Activated CD8-positive, alpha-beta T cell treated with anti-CD3 and anti-CD28 coated beads for 36 hours (primary cell): Measurements from ENCODE around the gene PPP1R8. TPM values are rescaled to one million over a fixed set of nuclear protein-coding genes. Genes with fewer than 3 reads are reported as not detected.
"Not testable (repeated sequence)": the region's sequence is repeated elsewhere in the genome, so short reads cannot be mapped to it uniquely, and the experiment has no call there.

Experiments
- ATAC-seq: fragments of 200-7000 bp; cut with Tn5 transposase; one replicate; pipeline ENCODE4 v1.10.0; 2021; ENCODE audit warnings: mild to moderate bottlenecking, moderate library complexity
- CTCF ChIA-PET: fragments of 350-600 bp; sonication (Branson Sonifier 250); formaldehyde crosslinking; loops from one replicate; lab custom pipeline; 2021; ENCODE audit warnings: antibody characterized with exemption; lab: Charles Lee
- POLR2A ChIA-PET: fragments of 350-600 bp; sonication (Branson Sonifier 250); formaldehyde crosslinking; loops from one replicate; lab custom pipeline; 2021; ENCODE audit warnings: antibody characterized with exemption; lab: Charles Lee
- DNase-seq: peaks from one replicate; pipeline ENCODE4 v3.0.0-alpha.2; 2020
- H3K27ac Mint-ChIP-seq: one replicate; pipeline ENCODE4 v1.8.0; 2021; ENCODE audit warnings: mild to moderate bottlenecking, mixed read lengths
- H3K27me3 Mint-ChIP-seq: one replicate; pipeline ENCODE4 v1.8.0; 2021; ENCODE audit warnings: mixed read lengths
- H3K36me3 Mint-ChIP-seq: one replicate; pipeline ENCODE4 v1.8.0; 2021; ENCODE audit warnings: low read depth, mixed read lengths
- H3K4me1 Mint-ChIP-seq: one replicate; pipeline ENCODE4 v1.8.0; 2021; ENCODE audit warnings: low read depth, mixed read lengths
- H3K4me3 Mint-ChIP-seq: one replicate; pipeline ENCODE4 v1.8.0; 2021; ENCODE audit warnings: mild to moderate bottlenecking, moderate library complexity, mixed read lengths
- H3K9me3 Mint-ChIP-seq: one replicate; pipeline ENCODE4 v1.8.0; 2021; ENCODE audit warnings: mixed read lengths
- intact Hi-C: fragments of 100-400 bp; cut with micrococcal nuclease; formaldehyde crosslinking; loops from one replicate; pipeline ENCODE4 v1.10.0; 2022
- total RNA-seq, 2 experiments: library from RNA; stranded (reverse); gene quantifications; one replicate each; pipeline ENCODE4 v1.2.3, GENCODE V29; 2021
- TF ChIP-seq, protein P1 (sequence below): fragments of 200-600 bp; IDR thresholded peaks from one replicate; pipeline ENCODE4 v1.8.0; 2022; ENCODE audit warnings: antibody characterized with exemption, mild to moderate bottlenecking

Gene PPP1R8
- total RNA-seq, 2 experiments from 2014 or later, result 50.2 to 54.4 TPM

DNA sequence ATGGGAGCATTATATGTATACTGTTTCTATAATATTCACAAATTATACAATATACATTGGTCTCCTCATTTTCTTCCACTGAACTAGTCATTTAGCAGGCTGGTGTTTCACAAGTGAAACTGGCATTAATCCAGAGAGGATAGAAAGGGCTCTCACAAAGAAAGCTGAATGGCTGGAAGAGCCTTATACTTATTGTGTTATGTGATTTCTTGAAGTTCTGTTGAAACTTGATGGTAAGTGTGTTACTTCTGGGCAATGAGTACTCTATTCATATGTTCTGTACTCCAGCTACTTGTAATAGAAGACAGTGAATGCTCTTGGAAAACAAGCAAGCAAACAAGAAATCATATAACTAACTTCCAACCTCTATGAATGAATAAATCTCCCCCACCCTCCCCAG is 42.7 kb upstream of the PPP1R8 start:
- ChIA-PET POLR2A (no interaction called here), CTCF (interaction anchor here (0.6 kb wide), 1 partner anchor 157 kb away, joined by 3 read pairs; no protein-coding TSS in a partner anchor)
- DNase-seq (no peak), ATAC-seq (no peak)
- Mint-ChIP-seq H3K4me3 (no peak overlapping the region), H3K27ac (no peak overlapping the region), H3K27me3 (no peaks in the 10 kb centered on the region), H3K9me3 (no peaks in the 10 kb centered on the region), H3K4me1 (peaks cover 12% of the 10 kb centered on the region), H3K36me3 (peaks cover 13% of the 10 kb centered on the region)
- TF ChIP-seq, protein P1, sequence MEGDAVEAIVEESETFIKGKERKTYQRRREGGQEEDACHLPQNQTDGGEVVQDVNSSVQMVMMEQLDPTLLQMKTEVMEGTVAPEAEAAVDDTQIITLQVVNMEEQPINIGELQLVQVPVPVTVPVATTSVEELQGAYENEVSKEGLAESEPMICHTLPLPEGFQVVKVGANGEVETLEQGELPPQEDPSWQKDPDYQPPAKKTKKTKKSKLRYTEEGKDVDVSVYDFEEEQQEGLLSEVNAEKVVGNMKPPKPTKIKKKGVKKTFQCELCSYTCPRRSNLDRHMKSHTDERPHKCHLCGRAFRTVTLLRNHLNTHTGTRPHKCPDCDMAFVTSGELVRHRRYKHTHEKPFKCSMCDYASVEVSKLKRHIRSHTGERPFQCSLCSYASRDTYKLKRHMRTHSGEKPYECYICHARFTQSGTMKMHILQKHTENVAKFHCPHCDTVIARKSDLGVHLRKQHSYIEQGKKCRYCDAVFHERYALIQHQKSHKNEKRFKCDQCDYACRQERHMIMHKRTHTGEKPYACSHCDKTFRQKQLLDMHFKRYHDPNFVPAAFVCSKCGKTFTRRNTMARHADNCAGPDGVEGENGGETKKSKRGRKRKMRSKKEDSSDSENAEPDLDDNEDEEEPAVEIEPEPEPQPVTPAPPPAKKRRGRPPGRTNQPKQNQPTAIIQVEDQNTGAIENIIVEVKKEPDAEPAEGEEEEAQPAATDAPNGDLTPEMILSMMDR, result no peak
- intact Hi-C loops, result no loop called here

DNA sequence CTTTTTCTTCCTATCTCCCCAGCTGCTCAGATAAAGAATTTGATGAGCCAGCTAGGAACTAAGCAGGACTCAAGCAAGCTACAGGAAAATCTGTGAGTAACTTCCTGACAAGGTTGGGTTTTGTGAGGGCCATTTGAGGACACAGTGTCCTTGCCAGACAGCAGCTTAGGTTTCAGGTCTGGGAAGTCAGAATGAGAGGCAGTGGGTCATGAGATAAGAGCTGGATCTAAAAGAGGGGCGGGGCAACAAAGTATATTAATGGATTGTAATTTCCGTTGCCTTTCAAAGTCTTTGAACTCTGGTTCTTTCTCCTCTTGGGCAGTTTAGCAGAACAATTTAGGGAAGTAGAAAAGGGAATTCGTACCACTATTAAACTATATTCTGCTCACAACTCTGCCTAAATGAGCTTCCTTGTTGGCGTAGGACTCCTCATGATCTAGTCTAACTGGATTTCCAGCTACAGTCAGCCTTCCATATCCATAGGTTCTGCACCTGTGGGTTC is 41.0 kb upstream of the PPP1R8 start:
- Mint-ChIP-seq H3K4me1 (peaks cover 10% of the 10 kb centered on the region), H3K27me3 (no peaks in the 10 kb centered on the region), H3K36me3 (peaks cover 23% of the 10 kb centered on the region), H3K27ac (no peak overlapping the region), H3K4me3 (no peak overlapping the region), H3K9me3 (no peaks in the 10 kb centered on the region)
- ATAC-seq, result no peak
- ChIA-PET CTCF (interaction anchor here (1.0 kb wide), 1 partner anchor 493 kb away, joined by 3 read pairs; no protein-coding TSS in a partner anchor), POLR2A (no interaction called here)
- no peak for DNase-seq
- TF ChIP-seq, protein P1, result no peak
- intact Hi-C loops, result no loop called here

DNA sequence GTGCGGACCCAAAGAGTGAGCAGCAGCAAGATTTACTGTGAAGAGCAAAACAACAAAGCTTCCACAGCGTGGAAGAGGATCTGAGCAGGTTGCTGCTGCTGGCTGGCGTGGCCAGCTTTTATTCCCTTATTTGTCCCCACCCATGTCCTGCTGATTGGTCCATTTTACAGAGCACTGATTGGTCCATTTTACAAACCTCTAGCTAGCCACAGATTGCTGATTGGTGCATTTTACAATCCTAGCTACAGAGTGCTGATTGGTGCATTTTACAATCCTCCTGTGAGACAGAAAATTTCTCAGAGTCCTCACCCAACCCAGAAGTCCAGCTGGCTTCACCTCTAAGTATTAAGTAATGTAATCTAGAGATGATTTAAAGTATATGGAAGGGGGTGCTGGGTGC is 40.3 kb upstream of the PPP1R8 start:
- H3K27ac Mint-ChIP-seq, H3K9me3 Mint-ChIP-seq, H3K4me3 Mint-ChIP-seq, intact Hi-C loops, CTCF ChIA-PET, H3K27me3 Mint-ChIP-seq, ATAC-seq, DNase-seq, H3K4me1 Mint-ChIP-seq: not testable (repeated sequence)
- POLR2A ChIA-PET, result interaction anchor here (0.7 kb wide), 1 partner anchor 21 kb away, joined by 3 read pairs; no protein-coding TSS in a partner anchor
- peaks cover 24% of the 10 kb centered on the region for H3K36me3 Mint-ChIP-seq

GRCh38 chr1:27795601-27796000 is 35.0 kb upstream of the PPP1R8 start:
- Mint-ChIP-seq H3K4me3 (no peak overlapping the region), H3K27ac (no peak overlapping the region), H3K27me3 (no peaks in the 10 kb centered on the region), H3K9me3 (no peaks in the 10 kb centered on the region), H3K4me1 (peaks cover 3% of the 10 kb centered on the region), H3K36me3 (peaks cover 35% of the 10 kb centered on the region)
- ChIA-PET POLR2A (no interaction called here), CTCF (no interaction called here)
- ATAC-seq (no peak), DNase-seq (no peak)
- TF ChIP-seq, protein P1, result no peak
- intact Hi-C loops, result no loop called here

DNA sequence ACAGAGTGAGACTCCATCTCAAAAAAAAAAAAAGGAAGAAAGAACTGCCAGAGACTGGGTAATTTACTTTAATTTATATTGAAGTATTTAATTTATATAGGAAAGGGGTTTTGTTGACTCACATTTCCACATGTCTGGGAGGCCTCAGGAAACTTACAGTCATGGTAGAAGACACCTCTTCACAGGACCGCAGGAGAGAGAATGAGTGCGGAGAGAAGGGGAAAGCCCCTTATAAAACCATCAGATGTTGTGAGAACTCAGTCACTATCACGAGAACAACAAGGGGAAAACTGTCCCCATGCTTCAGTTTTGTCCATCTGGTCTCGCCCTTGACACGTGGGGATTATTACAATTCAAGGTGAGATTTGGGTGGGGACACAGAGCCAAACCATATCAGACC is 25.8 kb upstream of the PPP1R8 start:
- intact Hi-C loops, result no loop called here
- peak; percentile 16 for DNase-seq
- Mint-ChIP-seq H3K27ac (no peak overlapping the region), H3K36me3 (peaks cover 24% of the 10 kb centered on the region), H3K9me3 (no peaks in the 10 kb centered on the region), H3K4me3 (no peak overlapping the region), H3K27me3 (no peaks in the 10 kb centered on the region), H3K4me1 (peaks cover 5% of the 10 kb centered on the region)
- TF ChIP-seq, protein P1, result no peak
- CTCF ChIA-PET, result no interaction called here
- ATAC-seq, result no peak
- POLR2A ChIA-PET, result no interaction called here
